CD1c-positive myeloid dendritic cell (primary cell): ENCODE data around the gene RSPH1.

Source experiments
- DNase-seq: peaks from one replicate; pipeline ENCODE4 v3.0.0-alpha.2; 2016; ENCODE audit errors: extremely low spot score

The RSPH1 gene

DNA sequence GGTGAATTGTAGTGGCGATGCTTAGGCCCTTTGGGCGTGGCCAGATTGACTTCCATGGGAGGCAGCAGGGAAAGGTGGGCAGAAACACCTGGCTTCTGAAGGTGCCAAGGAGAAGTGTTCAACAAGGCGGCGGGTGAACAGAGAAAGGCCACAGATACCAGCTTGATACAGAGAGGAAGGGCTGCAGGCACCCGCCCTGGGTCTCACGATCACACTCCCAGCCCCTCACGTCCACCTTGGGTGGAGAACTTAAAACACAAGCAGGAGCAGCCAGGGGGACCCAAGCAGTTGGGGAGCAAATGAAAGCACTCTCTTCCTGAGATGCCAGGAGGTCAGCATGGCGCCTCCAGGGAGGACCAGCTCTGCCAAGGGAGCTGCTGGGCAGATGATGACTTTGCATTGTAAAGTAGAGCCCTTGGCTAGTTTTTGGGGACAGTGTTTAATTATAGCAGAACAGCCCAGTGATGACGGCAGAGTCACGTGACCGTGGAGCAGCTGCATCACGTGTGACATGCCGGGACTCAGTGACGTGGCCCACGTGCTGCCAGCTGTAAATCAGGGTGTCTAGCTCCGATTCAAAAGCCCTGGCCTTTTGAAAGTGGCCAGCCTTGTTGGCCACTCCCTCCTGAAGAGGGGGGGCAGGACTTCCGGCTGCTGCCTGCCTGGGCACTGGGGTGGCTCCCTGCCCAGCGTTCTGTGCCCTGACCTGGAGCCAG lies 36.6 kb upstream of the RSPH1 start:
- DNase-seq, result peak; percentile 71

- DNase-seq, result no peak
Measured at GRCh38 chr21:42531771-42532170, 35.7 kb upstream of the RSPH1 start.

DNA sequence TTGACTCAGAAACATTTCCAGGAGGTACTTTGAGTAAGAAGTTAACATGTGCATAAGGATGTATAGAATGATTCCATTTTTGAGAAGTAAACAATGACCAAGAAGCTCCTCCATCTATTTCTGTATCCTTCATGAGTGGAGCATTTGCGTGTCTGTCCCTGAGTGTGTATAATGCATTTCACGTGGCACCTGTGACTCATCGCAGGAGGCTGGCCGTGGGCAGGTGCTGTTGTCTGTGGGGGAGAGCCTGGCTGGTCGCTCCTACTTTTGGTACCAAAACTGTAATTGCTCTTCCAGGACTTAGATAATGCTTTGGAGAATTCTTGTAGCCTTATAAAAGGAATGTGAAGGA lies 34.1 kb upstream of the RSPH1 start:
- no peak for DNase-seq

GRCh38 chr21:42527489-42528158 lies 31.6 kb upstream of the RSPH1 start:
- DNase-seq, result peak; percentile 32

DNA sequence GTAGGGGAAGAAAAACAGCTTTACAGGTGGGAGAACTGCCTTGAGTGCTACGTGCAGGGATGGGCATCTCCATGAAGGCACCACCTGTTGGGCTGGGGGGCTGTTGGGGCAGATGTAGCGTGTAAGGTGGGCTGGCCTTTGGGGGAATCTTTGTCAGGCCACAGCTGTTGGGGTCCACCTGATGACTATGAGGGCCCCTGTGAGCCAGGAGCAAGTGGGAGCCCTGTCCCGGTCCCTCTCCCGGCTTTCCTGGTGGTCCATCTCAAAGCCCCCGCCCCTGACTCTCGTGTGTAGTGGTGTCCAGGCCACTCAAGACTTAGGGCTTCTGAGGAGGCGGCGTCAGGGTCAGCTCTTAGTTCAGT lies 31.1 kb upstream of the RSPH1 start:
- no peak for DNase-seq

DNA sequence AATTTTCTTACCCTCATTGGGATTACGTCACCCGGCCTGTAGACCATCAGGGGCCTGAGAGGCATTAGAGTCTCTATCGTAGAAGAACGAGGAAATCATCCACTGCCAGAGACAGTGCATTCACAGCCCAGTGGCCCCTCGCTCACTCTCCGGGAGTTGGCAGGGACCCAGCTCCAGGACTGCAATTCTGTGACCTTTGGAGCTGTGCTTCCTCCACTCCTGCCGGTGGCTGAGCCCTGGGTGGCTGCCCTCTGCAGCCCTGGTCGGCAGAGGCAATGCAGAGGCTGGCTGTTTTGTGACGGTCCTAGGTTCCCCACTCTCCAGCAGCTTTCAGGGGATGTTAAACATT lies 30.3 kb upstream of the RSPH1 start:
- DNase-seq, result no peak

- DNase-seq, result no peak
Measured at GRCh38 chr21:42525676-42526378, 29.8 kb upstream of the RSPH1 start.

GRCh38 chr21:42525029-42525581 lies 29.1 kb upstream of the RSPH1 start:
- DNase-seq, result no peak

DNA sequence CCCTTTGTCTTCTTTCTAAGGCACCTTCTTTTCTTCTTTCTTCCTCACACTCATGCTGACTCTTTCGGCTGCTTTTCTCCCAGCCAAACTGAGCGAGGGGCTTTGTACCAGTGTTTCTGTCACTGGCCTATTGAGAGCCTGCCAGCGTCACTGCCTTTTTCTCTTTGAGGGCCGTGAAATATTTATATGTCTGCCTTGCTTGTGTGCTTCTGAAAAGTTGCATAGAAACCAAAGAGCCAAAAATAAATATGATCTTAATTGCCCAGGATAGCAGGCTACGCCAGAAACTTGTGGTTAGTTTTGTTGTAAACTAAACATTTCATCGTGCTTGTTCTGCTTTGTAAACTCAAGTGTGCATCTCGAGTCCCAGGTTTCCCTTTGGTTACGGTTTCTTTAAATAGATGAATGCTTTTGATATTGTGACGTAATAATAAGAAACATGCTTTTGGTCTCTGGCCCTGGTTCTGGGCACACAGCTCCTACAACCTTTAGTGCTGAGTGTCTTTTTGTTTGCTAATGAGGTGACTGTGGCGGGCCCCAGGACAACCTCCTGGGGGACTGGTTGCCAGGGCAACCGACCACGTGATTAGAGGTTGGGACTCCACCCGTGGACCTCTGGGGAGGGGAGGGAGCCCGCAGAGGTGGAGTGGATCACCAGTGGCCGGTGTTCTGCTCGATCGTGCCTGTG lies 28.5 kb upstream of the RSPH1 start:
- peak; percentile 34 for DNase-seq

- no peak for DNase-seq
Measured at GRCh38 chr21:42523941-42524340, 27.9 kb upstream of the RSPH1 start.

DNA sequence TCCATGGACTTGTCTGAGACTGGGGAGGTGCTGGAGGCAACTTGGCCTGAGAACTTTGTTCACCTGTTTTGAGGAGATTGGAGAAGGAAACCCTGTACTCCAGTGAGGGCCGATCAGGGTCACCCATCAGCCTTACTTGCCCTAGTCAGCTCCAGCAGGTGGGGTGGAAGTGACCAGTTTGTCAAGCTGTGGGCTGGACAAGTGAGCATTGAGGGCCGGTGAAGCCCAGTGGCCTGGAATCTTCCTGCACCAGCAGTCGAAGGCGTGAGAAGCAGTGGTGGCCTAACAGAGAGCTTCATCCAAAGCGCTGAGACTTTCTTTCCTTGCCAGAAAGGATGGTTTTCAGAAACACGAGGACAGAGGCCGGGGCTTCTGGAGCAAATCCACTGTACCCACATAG lies 27.2 kb upstream of the RSPH1 start:
- DNase-seq, result no peak

DNA sequence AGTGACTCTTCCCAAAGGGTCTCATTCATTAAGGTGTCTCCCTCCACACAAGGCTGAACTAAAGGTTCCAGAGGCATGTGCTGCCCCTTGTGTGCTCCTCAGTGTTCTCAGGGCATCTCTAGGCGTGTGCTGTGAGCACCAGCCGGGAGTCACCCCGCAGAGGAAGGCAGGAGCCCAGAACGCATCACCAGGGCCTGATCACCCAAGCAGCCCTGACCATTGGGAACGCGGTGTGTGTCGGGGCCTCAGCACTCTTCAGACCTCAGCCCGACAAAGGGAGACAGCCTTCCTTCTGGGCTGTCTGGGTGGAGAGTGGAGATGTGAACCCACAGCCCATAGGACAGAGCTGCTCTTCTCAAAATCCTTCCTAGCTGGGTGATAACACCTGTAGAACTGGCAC lies 26.7 kb upstream of the RSPH1 start:
- no peak for DNase-seq

- DNase-seq, result no peak
Measured at GRCh38 chr21:42522271-42522670, 26.2 kb upstream of the RSPH1 start.

DNA sequence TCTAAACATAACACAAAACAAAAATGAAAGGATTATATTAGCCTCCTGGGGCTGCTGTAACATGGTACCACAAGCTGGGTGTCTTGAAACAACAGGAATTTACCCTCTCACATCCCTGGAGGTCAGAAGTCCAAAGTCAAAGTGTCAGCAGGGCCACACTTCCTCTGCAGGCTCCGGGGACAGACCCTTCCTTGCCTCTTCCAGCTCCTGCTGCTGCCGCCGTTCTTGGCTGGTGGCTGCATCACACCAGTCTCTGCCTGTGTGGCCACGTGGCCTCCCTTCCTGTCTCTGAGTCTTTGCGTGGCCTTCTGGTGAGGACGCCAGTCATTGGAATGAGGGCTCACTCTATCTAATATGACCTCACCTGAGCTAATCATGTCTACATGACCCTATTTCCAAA lies 25.8 kb upstream of the RSPH1 start:
- DNase-seq, result no peak

- DNase-seq, result no peak
Measured at GRCh38 chr21:42521384-42521783, 25.4 kb upstream of the RSPH1 start.

- DNase-seq, result no peak
Measured at GRCh38 chr21:42520628-42521253, 24.7 kb upstream of the RSPH1 start.

GRCh38 chr21:42518626-42519025 lies 22.6 kb upstream of the RSPH1 start:
- no peak for DNase-seq

DNA sequence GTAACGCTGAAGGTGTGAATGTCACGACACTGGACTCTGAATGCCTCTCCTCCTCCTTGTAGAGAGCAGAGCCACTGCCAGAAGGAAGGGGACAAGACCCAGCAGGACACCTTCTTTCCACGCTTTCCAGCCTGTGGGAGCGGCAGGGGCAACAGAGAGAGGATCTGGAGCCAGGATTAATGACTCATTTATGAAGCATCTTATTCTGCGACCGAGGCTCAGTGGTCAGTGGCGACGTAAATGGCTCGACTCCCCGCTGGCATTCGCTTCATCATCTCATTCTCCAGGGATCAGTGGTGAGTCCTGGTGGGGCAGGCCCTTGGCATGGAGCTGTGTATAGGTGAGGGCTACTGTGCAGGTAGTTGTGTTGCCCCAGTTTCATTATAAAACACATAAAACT lies 22.2 kb upstream of the RSPH1 start:
- DNase-seq, result no peak

GRCh38 chr21:42515708-42516502 lies 19.9 kb upstream of the RSPH1 start:
- no peak for DNase-seq

DNA sequence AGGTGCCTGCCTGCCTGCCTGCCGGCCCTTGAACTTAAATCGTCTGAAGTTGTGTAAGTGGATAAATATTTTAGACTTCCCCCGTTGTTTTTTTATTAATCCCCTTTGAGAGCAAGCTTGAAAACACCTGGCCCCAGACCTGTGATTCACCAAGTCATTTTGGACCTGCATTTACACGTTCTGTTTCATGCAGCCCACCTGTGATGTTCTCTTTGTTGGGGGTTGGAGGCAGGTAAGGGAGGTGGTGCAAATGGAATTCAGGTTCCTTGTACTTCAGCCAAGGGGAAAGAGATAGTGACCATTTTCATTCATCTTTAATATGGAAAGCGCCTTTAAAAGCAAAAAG lies 18.8 kb upstream of the RSPH1 start:
- no peak for DNase-seq
